Activated T-cell treated with anti-CD3 and anti-CD28 coated beads, Interleukin-2, amount 50 U/mL, for 72 hours (primary cell): ENCODE data around the gene ARL2. TPM values are rescaled to one million over a fixed set of nuclear protein-coding genes. Genes with fewer than 3 reads are reported as not detected.
"Not testable (repeated sequence)": the region's sequence is repeated elsewhere in the genome, so short reads cannot be mapped to it uniquely, and the experiment has no call there.

Source experiments
- ATAC-seq, 2 donors: fragments of 150-1000 bp; cut with Tn5 transposase; replicated peaks in 1 of 2; 2 replicates each; pipeline ENCODE4 v1.10.0; 2021; ENCODE audit warnings: moderate library complexity in 2 of 2, mild to moderate bottlenecking in 1 of 2
- DNase-seq, 2 donors: peaks; one replicate each; pipeline ENCODE4 v3.0.0; 2021 to 2022; ENCODE audit warnings: mixed read lengths in 1 of 2
- H3K27ac Mint-ChIP-seq: one replicate; pipeline ENCODE4 v1.8.0; 2022; ENCODE audit warnings: mild to moderate bottlenecking, moderate library complexity, mixed read lengths
- H3K27me3 Mint-ChIP-seq: one replicate; pipeline ENCODE4 v1.8.0; 2022; ENCODE audit warnings: low read depth, mixed read lengths
- H3K36me3 Mint-ChIP-seq, 2 donors: one replicate each; pipeline ENCODE4 v1.8.0; 2022; ENCODE audit warnings: mixed read lengths in 2 of 2, mild to moderate bottlenecking in 1 of 2; ENCODE audit not compliant: insufficient read depth in 2 of 2
- H3K4me1 Mint-ChIP-seq: one replicate; pipeline ENCODE4 v1.8.0; 2022; ENCODE audit warnings: low read depth, mixed read lengths
- H3K4me3 Mint-ChIP-seq, 2 donors: one replicate each; pipeline ENCODE4 v1.8.0; 2022; ENCODE audit warnings: mild to moderate bottlenecking in 2 of 2, mixed read lengths in 2 of 2, moderate library complexity in 2 of 2
- H3K9me3 Mint-ChIP-seq, 2 donors: one replicate each; pipeline ENCODE4 v1.8.0; 2022; ENCODE audit warnings: mixed read lengths in 2 of 2
- total RNA-seq, 2 donors: library from RNA; stranded (reverse); gene quantifications; one replicate each; pipeline ENCODE4 v1.2.3, GENCODE V29; 2022

The ARL2 gene
- total RNA-seq, 2 donors from 2014 or later = 96.0 to 101 TPM

GRCh38 chr11:64996327-64996709 lies 17.6 kb upstream of the ARL2 start:
- Mint-ChIP-seq H3K4me1 (peaks cover 16% of the 10 kb centered on the region), H3K4me3 (no peak overlapping the region), H3K9me3 (no peaks in the 10 kb centered on the region), H3K27me3 (peaks cover 15% of the 10 kb centered on the region), H3K36me3 (no peaks in the 10 kb centered on the region), H3K27ac (no peak overlapping the region)
- DNase-seq (no peak), ATAC-seq (no peak)

GRCh38 chr11:64996710-64997380 lies 17.1 kb upstream of the ARL2 start, which contains the start of gene BATF2:
Gene BATF2, minus strand, starts transcription at chr11:64996971. Its CDS starts 57 bp downstream, at chr11:64996914.
- no peak within 1 kb of the TSS for H3K27ac Mint-ChIP-seq
- no peaks in the 10 kb centered on the region for H3K9me3 Mint-ChIP-seq
- H3K36me3 Mint-ChIP-seq = no peaks in the 10 kb centered on the region
- ATAC-seq (peak; percentile 40 to 58), DNase-seq (peak in 1 of 2 donors; percentile 10)
- peaks cover 16% of the 10 kb centered on the region for H3K4me1 Mint-ChIP-seq
- peaks cover 15% of the 10 kb centered on the region for H3K27me3 Mint-ChIP-seq
- peak within 1 kb of the TSS in 1 of 2 donors; percentile 15 for H3K4me3 Mint-ChIP-seq

GRCh38 chr11:64998141-64998540 lies 15.8 kb upstream of the ARL2 start:
- peak; percentile 10 to 16 for DNase-seq
- peak; percentile 41 to 59 for ATAC-seq
- no peaks in the 10 kb centered on the region for H3K36me3 Mint-ChIP-seq
- peaks cover 10% of the 10 kb centered on the region for H3K27me3 Mint-ChIP-seq
- H3K27ac Mint-ChIP-seq = peak overlapping the region; percentile 83
- H3K4me3 Mint-ChIP-seq = peak overlapping the region; percentile 29 to 80
- H3K4me1 Mint-ChIP-seq = peaks cover 16% of the 10 kb centered on the region
- no peaks in the 10 kb centered on the region for H3K9me3 Mint-ChIP-seq

GRCh38 chr11:64998690-64999431 lies 15.1 kb upstream of the ARL2 start:
- Mint-ChIP-seq H3K27me3 (peaks cover 10% of the 10 kb centered on the region), H3K9me3 (no peaks in the 10 kb centered on the region), H3K4me3 (peak overlapping the region; percentile 29 to 80), H3K4me1 (peaks cover 16% of the 10 kb centered on the region), H3K36me3 (no peaks in the 10 kb centered on the region), H3K27ac (peak overlapping the region; percentile 83)
- ATAC-seq (peak in 1 of 2 donors; percentile 57), DNase-seq (no peak)

GRCh38 chr11:64999478-64999877 lies 14.5 kb upstream of the ARL2 start:
- H3K9me3 Mint-ChIP-seq = no peaks in the 10 kb centered on the region
- DNase-seq (no peak), ATAC-seq (no peak)
- peaks cover 10% of the 10 kb centered on the region for H3K27me3 Mint-ChIP-seq
- H3K36me3 Mint-ChIP-seq = no peaks in the 10 kb centered on the region
- H3K4me3 Mint-ChIP-seq = no peak overlapping the region
- no peak overlapping the region for H3K27ac Mint-ChIP-seq
- peaks cover 16% of the 10 kb centered on the region for H3K4me1 Mint-ChIP-seq

GRCh38 chr11:65002706-65003105 lies 11.3 kb upstream of the ARL2 start:
- Mint-ChIP-seq H3K36me3 (no peaks in the 10 kb centered on the region), H3K9me3 (no peaks in the 10 kb centered on the region), H3K27me3 (no peaks in the 10 kb centered on the region), H3K4me1 (peaks cover 10% of the 10 kb centered on the region), H3K4me3 (no peak overlapping the region), H3K27ac (no peak overlapping the region)
- DNase-seq = no peak
- no peak for ATAC-seq

- H3K36me3 Mint-ChIP-seq = no peaks in the 10 kb centered on the region
- DNase-seq (no peak), ATAC-seq (no peak)
- H3K4me3 Mint-ChIP-seq = no peak overlapping the region
- peaks cover 8% of the 10 kb centered on the region for H3K4me1 Mint-ChIP-seq
- no peak overlapping the region for H3K27ac Mint-ChIP-seq
- no peaks in the 10 kb centered on the region for H3K9me3 Mint-ChIP-seq
- no peaks in the 10 kb centered on the region for H3K27me3 Mint-ChIP-seq
These were observed 10.7 kb upstream of the ARL2 start for GRCh38 chr11:65003282-65003681.

GRCh38 chr11:65003968-65004367 lies 10.0 kb upstream of the ARL2 start:
- not testable (repeated sequence) for H3K36me3 Mint-ChIP-seq, ATAC-seq, H3K4me1 Mint-ChIP-seq, H3K27me3 Mint-ChIP-seq, H3K27ac Mint-ChIP-seq, DNase-seq, H3K4me3 Mint-ChIP-seq, H3K9me3 Mint-ChIP-seq

GRCh38 chr11:65008016-65008415 lies 5.9 kb upstream of the ARL2 start:
- no peak for DNase-seq
- Mint-ChIP-seq H3K27me3 (no peaks in the 10 kb centered on the region), H3K4me1 (peaks cover 3% of the 10 kb centered on the region), H3K27ac (no peak overlapping the region), H3K36me3 (no peaks in the 10 kb centered on the region), H3K9me3 (no peaks in the 10 kb centered on the region), H3K4me3 (no peak overlapping the region)
- ATAC-seq = no peak

- Mint-ChIP-seq H3K4me1 (peaks cover 9% of the 10 kb centered on the region), H3K9me3 (no peaks in the 10 kb centered on the region), H3K27me3 (no peaks in the 10 kb centered on the region), H3K27ac (no peak overlapping the region), H3K36me3 (no peaks in the 10 kb centered on the region), H3K4me3 (no peak overlapping the region)
- ATAC-seq (no peak), DNase-seq (no peak)
These were observed 5.1 kb upstream of the ARL2 start for GRCh38 chr11:65008873-65009272.

- Mint-ChIP-seq H3K4me1 (peaks cover 31% of the 10 kb centered on the region), H3K4me3 (peak overlapping the region; percentile 93 to 97)
These were observed 651 bp upstream of the ARL2 start for GRCh38 chr11:65013130-65013887.

GRCh38 chr11:65014726-65015227 lies 817 bp downstream of the ARL2 start:
- Mint-ChIP-seq H3K36me3 (peaks cover 0 to 11% of the 10 kb centered on the region in 2 donors), H3K9me3 (no peaks in the 10 kb centered on the region), H3K27me3 (no peaks in the 10 kb centered on the region), H3K4me1 (peaks cover 31% of the 10 kb centered on the region), H3K27ac (peak overlapping the region; percentile 81), H3K4me3 (peak overlapping the region; percentile 90 to 93)
- no peak for ATAC-seq
- DNase-seq = no peak

More at GRCh38 chr11:65013130-65013887, 651 bp upstream of the ARL2 start:
- no peaks in the 10 kb centered on the region for H3K27me3 Mint-ChIP-seq
- no peaks in the 10 kb centered on the region for H3K9me3 Mint-ChIP-seq
- peaks cover 0 to 8% of the 10 kb centered on the region in 2 donors for H3K36me3 Mint-ChIP-seq
- peak overlapping the region; percentile 97 for H3K27ac Mint-ChIP-seq
- peak; percentile 93 for DNase-seq
- peak; percentile 83 to 86 for ATAC-seq

GRCh38 chr11:65016705-65017104 lies 2.7 kb downstream of the ARL2 start:
- no peaks in the 10 kb centered on the region for H3K27me3 Mint-ChIP-seq
- H3K4me1 Mint-ChIP-seq = peaks cover 31% of the 10 kb centered on the region
- DNase-seq (no peak), ATAC-seq (no peak)
- H3K36me3 Mint-ChIP-seq = peaks cover 0 to 11% of the 10 kb centered on the region in 2 donors
- no peak overlapping the region for H3K4me3 Mint-ChIP-seq
- no peaks in the 10 kb centered on the region for H3K9me3 Mint-ChIP-seq
- H3K27ac Mint-ChIP-seq = no peak overlapping the region
